GM19395 (cell line): ENCODE measurements around the gene SHROOM2.

Experiments
- ATAC-seq: cut with Tn5 transposase; IDR thresholded peaks from one replicate; pipeline ENCODE4 v1.9.1; 2021; ENCODE audit warnings: mild to moderate bottlenecking, moderate library complexity; ENCODE audit not compliant: unreplicated experiment

The SHROOM2 gene

DNA sequence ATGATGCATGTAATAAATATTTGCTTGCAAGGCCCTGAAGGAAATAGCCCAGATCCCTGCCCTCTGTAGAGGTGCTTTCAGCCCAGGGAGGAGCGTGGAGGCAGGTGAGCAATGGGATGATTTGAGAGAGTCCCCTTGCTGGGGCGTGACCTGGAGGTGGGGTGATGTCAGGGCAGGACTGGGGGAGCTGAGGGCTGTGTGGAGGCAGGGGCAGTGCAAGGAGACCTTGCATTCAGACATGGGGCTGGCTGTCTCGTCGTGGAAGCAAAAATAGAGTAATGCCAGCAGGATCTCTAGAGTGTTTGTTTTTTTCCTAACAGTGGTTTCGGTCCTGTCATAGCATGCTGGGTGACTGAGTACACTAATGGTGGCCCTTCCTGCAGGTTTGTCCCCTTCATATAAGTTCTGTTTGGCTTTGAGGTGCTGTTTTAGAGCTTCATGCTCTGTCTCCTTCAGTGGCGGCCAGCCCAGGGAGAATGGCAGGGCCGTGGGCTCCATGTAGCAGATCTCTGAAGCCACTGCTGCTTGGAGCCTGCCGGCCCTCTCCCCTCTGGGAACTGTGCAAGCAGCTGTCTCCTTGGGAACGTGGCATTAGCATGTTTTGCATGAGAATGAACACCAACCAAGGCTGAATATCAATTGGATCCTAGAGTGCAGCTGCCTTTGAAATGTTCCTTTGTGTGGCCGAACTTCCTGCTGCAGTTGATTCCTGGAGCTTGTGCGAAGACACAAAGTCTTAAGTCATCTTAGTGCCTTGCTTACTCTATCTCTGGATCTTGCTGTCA is 141.7 kb downstream of the SHROOM2 start:
- ATAC-seq: no peak

DNA sequence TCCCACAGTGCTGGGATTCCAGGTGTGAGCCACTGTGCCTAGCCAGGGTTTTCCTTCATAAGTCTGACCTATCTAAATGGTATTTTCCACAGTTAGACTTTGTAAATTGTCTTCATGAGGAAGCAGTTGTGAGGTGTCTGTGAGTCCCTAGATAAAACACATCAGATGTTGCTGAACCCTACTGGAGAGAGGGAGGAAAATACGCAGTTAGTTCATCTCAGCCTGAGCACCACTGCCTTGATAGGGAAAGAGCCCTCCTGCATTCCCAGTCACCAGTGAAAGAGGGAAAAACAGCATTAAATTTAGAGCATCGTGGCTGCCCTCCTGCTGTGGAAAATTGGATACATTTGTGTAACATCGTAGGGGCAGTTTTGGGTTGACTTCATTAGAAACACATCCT is 149.2 kb downstream of the SHROOM2 start:
- ATAC-seq: no peak

DNA sequence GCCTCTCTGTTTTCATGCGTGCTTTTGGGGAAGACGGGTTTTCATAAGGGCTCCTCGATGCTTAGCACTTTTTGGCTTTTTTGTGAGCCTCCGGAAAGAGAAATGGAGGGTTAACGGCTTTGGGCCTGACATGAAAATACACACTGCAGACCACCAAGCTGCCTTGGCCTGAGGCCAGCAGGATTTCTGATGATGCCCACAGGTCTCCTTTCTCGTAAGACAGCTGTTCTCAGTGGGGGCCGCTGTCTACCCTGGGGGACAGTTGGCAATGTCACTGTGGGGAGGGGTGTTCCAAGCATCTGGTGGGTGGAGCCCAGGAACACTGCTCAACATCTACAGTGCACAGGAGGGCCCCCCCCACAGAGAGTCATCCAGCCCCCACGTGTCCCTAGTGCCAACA is 151.5 kb downstream of the SHROOM2 start:
- no peak for ATAC-seq

DNA sequence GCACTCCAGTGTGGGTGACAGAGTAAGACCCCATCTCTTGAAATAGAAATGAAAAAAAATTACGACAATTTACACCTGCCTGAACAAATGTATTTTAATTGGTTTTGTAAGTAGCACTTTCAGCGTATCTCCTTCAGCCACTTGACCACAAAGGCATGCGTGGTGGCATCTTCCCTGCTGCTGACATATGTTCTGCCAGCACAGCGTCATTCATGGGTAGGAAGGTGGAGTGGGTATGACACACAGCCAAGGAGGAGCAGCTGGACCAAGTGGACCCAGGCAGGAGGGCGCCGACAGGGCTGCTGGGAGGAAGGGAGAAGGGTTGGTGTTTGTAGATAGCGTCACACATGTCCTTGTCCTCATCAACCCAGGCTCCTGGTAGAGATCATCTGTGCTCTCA is 152.3 kb downstream of the SHROOM2 start:
- ATAC-seq: no peak

DNA sequence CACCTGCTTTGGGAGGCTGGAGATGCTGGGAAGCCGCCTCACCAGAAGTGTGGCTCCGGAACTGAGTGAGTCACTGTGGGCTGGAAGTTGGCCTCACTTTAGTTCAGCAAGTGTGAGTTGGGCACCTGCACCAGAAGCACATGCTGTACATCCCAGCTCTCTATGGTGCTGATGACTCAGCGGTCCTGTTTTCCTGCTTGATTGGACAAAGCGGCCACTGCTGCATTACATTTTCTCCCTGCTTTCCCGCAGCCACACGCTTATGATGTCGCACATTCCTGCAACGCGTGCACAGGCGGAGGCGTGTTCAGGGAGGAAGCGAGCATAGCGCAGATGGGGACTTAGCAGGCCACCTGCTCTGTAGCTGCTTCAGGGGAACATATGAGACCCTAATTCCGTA is 154.2 kb downstream of the SHROOM2 start:
- no peak for ATAC-seq

DNA sequence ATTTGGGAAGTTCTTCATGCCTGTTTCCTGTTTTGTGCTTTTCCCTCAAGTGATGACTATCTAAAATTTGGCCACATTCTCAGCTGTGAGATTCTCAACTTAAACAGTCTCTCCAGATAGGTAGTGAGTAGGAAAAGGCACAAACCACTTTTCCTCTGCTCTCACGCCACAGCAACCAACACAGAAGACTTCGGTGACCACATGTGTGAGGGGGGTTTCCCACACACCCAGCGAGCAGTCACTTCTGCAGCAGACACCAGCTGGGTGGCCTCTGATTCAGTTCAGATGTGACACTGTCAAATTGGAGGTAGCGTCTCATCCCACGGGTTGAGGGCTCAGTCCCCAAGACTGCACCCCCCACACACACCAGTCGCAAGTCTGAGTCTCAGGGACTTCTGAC is 155.9 kb downstream of the SHROOM2 start:
- peak; percentile 94 for ATAC-seq

DNA sequence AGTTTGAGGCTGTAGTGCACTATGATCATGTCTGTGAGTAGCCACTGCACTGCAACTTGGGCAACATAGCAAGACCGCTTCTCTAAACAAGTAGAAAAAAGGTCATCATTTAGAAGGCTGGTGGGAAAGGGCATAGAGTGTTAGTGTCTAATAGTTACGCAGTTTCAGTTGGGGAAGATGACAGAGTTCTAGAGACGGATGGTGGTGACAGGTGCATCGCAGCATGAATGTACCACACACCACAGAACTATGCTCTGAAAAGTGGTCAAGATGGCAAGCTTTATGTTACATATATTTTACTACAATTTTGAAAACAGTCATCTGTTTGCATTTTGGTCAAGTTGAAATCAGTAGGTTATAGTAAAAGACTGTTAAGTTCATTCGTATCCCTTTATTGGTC is 157.2 kb downstream of the SHROOM2 start:
- ATAC-seq: no peak

DNA sequence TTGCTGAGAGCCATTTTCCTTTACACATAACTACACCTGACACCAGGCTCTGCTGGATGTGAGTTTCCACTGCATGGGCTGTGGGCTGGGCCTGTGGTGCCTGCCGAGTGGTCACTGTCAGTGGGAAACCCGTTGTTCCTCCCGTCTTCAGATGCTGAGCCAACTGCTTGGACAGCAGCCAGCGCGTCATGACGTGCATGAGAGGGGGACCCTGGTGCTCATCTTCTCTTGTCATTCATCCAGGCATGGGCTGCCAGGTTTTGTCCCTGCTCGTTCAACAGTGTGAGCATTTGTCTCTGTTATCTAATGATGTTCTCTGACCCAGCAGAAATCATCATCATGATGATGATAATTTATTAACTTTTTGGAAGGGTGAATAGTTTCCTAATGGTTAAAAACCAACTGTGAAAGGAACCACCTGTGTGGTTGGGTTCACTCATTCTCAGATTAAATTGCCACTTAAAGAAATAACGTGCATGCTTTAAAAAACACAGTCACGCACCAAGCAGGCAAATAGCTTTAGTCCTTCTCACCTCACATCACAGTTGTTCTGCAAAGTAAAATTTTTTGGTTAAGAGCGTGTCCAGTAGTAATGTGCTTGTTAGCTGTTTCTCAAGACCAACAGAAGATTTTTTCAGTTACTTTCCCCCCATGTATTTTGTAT is 161.0 kb downstream of the SHROOM2 start:
- no peak for ATAC-seq

DNA sequence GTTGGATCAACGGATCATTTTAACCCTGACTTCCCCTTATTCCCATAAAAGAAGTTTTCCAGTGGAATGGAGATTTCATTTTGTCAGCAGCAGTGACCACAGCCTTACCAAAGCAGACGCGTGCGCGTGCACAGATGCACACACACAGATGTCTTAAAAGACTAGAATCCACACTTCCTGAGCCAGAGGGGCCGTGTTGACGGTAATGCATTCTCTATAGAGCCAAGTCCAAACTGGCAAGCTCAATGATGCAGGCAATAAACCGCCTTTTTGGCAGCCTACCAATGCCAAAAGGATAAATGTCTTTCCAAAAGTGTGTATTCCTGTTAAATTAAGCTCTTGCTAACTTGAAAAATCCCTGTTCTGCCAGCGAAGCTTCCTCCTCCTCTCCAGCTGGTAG is 162.2 kb downstream of the SHROOM2 start:
- ATAC-seq: no peak

DNA sequence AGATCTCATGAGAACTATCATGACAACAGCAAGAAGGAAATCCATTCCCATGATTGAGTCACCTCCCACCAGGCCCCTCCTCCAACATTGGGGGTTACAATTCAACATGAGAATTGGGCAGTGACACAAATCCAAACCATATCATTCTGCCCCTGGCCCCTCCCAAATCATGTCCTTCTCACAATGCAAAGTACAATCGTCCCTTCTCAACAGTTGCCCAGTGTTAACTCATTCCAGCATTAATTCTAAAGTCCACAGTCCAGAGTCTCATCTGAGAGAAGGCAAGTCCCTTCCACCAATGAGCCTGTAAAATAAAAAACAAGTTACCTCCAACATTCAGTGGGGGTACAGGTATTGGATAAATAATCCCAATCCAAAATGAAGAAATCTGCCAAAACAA is 166.1 kb downstream of the SHROOM2 start:
- ATAC-seq: no peak

DNA sequence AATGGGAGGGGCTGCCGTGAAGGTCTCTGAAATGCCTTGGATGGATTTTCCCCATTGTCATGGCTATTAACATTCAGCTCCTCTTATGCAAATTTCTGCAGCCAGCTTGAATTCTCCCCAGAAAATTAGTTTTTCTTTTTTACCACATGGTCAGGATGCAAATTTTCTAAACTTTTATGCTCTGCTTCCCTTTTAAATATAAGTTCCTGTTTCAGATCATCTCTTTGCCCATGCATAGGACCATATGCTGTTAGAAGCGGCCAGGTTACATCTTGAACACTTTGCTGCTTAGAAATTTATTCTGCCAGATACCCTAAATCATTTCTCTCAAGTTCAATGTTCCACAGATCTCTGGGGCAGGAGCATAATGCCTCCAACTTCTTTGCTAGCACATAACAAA is 167.2 kb downstream of the SHROOM2 start:
- ATAC-seq: no peak

DNA sequence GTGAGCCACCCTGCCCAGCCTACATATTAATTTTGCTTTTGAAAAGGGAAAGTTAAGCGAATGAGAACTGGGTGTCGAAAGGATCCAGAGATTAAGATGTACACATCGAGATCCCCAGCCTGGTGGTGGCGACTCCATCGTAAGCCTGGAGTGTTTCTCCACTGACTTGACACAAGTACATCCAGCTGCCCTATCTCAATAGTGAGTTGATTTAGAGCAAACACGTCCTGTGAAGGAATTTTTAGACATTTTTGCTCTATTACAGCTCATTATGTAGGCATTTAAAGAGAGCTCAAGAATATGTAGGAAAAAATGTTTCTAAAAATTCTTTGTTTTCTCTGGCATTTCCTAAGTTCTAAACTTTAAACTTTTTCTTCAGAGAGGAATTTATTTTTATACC is 169.3 kb downstream of the SHROOM2 start:
- ATAC-seq: no peak

DNA sequence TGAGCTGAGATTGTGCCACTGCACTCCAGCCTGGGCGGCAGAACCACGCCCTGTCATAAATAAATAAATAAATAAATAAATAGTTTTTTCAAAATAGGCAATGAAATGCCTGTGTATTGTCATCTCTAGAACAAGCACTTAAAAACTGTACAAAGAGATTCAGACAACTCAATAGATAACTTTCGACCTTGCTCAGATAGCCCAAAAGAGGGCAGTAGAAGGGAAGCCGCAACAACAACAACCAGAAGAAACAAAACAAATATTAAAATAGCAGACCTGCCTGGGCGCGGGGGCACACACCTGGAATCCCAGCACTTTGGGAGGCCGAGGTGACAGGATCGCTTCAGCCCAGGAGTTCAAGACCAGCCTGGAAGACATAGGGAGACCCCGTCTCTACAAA is 171.5 kb downstream of the SHROOM2 start:
- no peak for ATAC-seq

DNA sequence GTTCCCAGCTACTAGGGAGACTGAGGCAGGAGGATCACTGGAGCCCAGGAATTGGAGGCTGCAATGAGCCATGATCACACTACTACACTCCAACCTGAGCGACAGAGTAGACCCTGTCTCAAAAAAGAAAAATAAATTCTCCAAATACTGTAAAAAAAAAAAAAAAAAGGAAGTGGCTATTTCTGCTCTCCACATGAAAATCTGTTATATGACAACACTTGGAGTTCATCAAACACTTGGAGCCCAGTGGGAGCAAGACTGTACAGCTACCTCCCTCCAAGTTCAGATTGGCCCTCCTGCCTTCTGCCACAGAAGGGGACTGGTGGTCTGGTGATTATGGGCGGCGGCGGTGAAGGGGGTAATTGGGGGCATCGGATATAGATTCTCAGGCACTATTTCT is 172.0 kb downstream of the SHROOM2 start:
- ATAC-seq: no peak

DNA sequence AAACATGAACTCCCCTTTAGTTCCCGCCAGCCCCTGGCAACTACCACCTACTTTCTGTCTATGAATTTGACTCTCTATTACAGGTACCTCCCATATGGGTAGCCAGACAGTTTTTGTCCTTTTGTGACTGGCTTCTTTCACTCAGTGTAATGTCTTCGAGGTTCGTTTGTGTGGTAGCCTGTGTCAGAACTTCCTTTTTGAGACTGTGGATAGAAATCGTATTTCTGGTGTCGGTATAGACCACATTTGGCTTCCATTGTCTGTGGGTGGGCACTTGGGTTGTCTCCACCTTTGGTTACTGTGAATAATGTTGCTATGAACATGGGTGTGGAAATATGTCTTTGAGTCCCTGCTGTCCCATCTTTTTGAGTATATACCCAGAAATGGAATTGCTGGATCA is 175.5 kb downstream of the SHROOM2 start:
- ATAC-seq: no peak

DNA sequence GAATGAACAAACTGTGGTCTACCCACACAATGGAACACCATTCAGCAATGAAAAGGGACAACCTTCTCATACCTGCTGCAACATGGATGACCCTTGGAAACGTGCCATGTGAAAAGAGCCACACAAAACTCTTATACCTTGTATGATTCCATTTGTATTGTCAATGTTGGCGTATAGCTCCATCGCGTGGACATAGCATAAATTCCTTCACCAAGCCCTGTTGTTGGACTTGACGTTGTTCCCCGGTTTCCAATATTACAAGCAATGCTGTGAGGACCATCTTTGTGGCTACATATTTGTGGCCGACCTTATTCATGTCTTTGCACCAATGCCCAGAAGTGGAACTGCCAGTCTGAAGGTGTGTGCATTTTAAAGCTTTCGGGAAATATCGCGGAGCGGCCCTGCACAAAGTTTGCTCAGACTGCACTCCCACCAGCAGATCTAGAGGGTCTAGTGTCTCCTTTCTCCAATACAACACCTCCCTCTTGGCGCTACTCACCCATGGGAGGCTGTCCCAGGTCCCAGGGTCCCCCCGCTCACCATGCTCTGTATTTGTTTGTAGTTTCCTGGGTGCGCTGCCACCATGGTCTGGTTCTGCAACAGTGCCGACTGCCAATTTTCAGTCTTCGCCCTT is 180.7 kb downstream of the SHROOM2 start, which contains the start of gene CLDN34:
CLDN34 (plus strand) TSS at position 584 of the 634 bp plus-strand sequence; CDS start at position 584, 0 bp downstream.
- ATAC-seq: no peak

DNA sequence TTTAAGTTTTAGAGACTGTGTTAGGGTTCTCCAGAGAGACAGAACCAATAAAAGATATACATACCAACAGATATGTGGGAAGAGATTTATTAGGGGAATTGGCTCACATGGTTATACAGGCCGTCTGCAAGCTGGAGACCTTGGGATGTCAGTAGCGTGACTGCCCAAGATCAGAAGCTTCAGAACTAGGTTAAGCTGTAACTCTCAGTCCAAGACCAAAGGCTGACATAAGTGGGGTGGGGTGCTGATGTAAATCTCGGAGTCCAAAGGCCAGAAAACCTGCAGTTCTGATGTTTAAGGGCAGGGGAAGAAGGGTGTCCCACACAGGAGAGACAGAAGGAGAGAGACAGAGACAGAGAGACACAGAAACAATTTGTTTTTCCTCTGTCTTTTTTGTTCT is 191.4 kb downstream of the SHROOM2 start:
- no peak for ATAC-seq

DNA sequence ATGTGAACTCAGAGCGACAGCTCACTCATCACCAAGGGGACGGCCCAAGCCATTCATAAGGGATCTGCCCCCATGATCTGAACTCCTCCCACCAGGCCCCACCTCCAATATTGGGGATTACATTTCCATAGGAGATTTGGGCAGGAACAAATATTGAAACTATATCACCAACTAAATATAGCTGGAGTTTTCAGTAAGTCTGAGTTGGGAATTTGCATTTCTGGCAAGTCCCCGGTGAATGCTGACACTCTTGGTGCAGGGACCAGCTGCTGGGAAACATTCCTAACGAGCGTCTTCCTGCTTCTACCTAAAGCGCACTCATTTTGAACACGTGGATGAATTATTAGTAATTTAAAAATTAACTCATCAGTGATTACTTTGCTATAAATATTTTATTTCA is 194.2 kb downstream of the SHROOM2 start:
- ATAC-seq: no peak

DNA sequence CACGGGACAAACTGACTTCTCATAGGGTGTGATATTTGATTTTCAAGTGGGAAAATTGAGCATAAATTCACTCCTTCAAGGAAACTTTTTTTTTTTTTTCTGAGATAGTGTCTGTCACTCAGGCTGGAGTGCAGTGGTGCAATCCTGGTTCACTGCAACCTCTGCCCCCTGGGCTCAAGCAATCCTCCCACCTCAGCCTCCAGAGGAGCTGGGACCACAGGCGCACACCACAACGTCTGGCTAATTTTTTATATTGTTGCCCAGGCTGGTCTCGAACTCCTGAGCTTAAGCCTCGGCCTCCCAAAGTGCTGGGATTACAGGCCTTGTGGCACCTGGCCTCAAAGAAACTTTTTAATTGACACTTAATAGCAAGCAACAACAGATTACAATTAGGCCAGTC is 194.7 kb downstream of the SHROOM2 start:
- ATAC-seq: no peak

DNA sequence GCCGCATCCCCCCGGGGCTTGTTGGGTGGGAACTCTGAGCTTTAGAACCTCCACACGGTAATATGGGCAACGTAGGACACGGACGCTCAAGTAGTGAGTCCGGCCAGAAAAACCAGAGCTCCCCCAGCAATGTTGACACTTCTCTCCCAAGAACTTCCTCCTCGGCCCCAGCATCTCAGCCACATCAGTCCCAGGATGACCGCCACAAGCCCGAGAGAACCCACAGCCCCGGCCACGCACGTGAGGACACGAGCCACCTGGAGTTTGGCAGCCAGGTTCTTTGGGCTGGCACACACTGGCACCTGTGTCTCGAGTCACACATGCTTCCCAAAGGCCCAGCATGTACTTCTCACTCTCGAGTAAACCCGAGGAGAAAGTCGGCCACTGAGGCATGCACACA is 197.2 kb downstream of the SHROOM2 start:
- no peak for ATAC-seq

DNA sequence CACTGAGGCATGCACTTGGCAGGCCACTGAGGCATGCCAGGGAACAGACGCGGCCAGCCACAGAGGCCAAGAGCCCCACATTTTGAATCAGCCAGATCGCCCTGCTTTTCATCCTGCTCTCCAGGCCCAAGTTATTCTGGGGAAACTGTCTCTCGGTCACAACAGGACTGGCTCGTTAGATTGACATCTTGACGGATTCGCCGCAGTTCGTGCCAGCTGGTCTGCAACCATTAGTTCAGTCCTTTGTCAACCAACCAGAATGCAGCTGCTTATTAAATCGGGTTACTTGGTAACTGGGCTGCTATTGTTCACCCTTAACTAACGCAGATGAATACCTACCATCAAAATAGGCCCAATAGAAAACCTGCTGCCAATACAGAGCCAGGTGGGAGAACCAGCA is 197.6 kb downstream of the SHROOM2 start:
- ATAC-seq: no peak

DNA sequence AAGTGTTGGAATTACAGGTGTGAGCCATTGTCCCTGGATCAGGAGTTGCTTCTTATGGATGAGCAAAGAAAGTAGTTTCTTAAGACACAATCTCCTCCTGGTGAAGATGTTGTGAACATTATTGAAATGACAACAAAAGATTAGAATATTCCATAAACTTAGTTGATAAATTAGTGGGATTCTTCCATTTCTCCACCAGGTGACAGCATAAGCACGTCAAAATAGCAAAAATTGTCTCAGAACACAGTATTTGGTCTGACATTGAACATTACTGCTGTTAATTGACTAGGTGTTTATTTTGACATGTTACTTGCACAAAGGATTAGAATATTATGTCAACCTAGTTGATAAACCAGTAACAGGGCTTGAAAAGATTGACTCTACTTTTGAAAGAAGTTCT is 202.5 kb downstream of the SHROOM2 start:
- ATAC-seq: no peak
